ACC112 (cell line): Measurements from ENCODE around the gene CPNE4.

ENCODE experiments used
- H2AFZ ChIP-seq: fragments of 200-600 bp; sonication (generic); one replicate; pipeline ENCODE4 v1.6.0; 2017; ENCODE audit warnings: antibody characterized with exemption, low read length; ENCODE audit not compliant: unreplicated experiment
- H3K27ac ChIP-seq: fragments of 200-600 bp; sonication (generic); 2 replicates; pipeline ENCODE4 v1.5.1; 2014; ENCODE audit warnings: low read depth, mild to moderate bottlenecking, antibody characterized with exemption, low read length, moderate library complexity
- H3K27me3 ChIP-seq: fragments of 200-600 bp; sonication (generic); 2 replicates; pipeline ENCODE4 v1.6.1; 2014; ENCODE audit warnings: mild to moderate bottlenecking, antibody characterized with exemption, low read length, moderate library complexity, mixed read lengths; ENCODE audit not compliant: insufficient read depth
- H3K36me3 ChIP-seq: fragments of 200-600 bp; sonication (generic); 2 replicates; pipeline ENCODE4 v1.6.1; 2016; ENCODE audit warnings: mild to moderate bottlenecking, antibody characterized with exemption, low read length, moderate library complexity, mixed read lengths; ENCODE audit not compliant: insufficient read depth
- H3K4me1 ChIP-seq: fragments of 200-600 bp; sonication (generic); one replicate; pipeline ENCODE4 v1.6.1; 2016; ENCODE audit warnings: low read length, mixed read lengths; ENCODE audit not compliant: insufficient read depth, unreplicated experiment, control insufficient read depth
- H3K4me3 ChIP-seq: fragments of 200-600 bp; sonication (generic); 2 replicates; pipeline ENCODE4 v1.5.1; 2014; ENCODE audit warnings: mild to moderate bottlenecking, low read depth, low read length
- H3K79me2 ChIP-seq: fragments of 200-600 bp; sonication (generic); one replicate; pipeline ENCODE4 v1.6.0; 2016; ENCODE audit warnings: low read length; ENCODE audit not compliant: control insufficient read depth, unreplicated experiment, insufficient read depth

Gene CPNE4

GRCh38 chr3:131960324-131960723 is 74.5 kb downstream of the CPNE4 start:
- peak overlapping the region; percentile 84 for H2AFZ ChIP-seq
- H3K27me3 ChIP-seq, result no peaks in the 10 kb centered on the region
- no peaks in the 10 kb centered on the region for H3K79me2 ChIP-seq
- H3K27ac ChIP-seq, result peak overlapping the region; percentile 78
- H3K4me3 ChIP-seq, result peak overlapping the region; percentile 2; the same call in 1 of the 2 replicates
- H3K4me1 ChIP-seq, result peaks cover 16% of the 10 kb centered on the region
- H3K36me3 ChIP-seq, result no peaks in the 10 kb centered on the region

- Histone ChIP-seq H3K36me3 (no peaks in the 10 kb centered on the region), H3K27ac (no peak overlapping the region), H3K27me3 (no peaks in the 10 kb centered on the region), H3K79me2 (no peaks in the 10 kb centered on the region), H2AFZ (no peak overlapping the region), H3K4me3 (no peak overlapping the region), H3K4me1 (peaks cover 16% of the 10 kb centered on the region)
Measured at GRCh38 chr3:131957980-131958379, 76.8 kb downstream of the CPNE4 start.

- Histone ChIP-seq H3K79me2 (no peaks in the 10 kb centered on the region), H3K4me1 (peaks cover 16% of the 10 kb centered on the region), H3K27me3 (no peaks in the 10 kb centered on the region), H2AFZ (no peak overlapping the region), H3K27ac (no peak overlapping the region), H3K4me3 (no peak overlapping the region), H3K36me3 (no peaks in the 10 kb centered on the region)
Measured at GRCh38 chr3:131957511-131957910, 77.3 kb downstream of the CPNE4 start.

DNA sequence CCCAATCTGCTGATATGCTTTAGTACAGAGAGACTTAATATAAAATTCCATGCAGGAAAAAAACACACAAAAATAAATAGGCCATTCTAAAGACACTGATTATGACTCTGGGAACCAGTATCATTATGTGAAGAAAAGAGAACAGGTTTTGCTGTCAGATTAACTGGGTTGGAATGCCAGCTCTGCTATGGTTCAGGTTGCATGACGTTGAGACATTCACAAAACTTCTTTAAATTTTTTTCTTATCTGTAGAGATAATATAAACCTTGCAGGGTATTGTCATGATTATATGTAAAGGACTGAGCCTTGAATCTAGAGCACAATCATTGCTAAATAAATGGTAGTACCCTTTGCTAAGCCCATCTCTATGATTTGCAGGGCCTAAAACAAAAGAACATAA is 86.0 kb downstream of the CPNE4 start:
- Histone ChIP-seq H2AFZ (no peak overlapping the region), H3K79me2 (no peaks in the 10 kb centered on the region), H3K27ac (no peak overlapping the region), H3K4me1 (no peaks in the 10 kb centered on the region), H3K27me3 (no peaks in the 10 kb centered on the region), H3K36me3 (no peaks in the 10 kb centered on the region), H3K4me3 (no peak overlapping the region)

- no peaks in the 10 kb centered on the region for H3K4me1 ChIP-seq
- no peaks in the 10 kb centered on the region for H3K36me3 ChIP-seq
- no peak overlapping the region for H3K27ac ChIP-seq
- H2AFZ ChIP-seq, result no peak overlapping the region
- H3K27me3 ChIP-seq, result no peaks in the 10 kb centered on the region
- no peak overlapping the region for H3K4me3 ChIP-seq
- no peaks in the 10 kb centered on the region for H3K79me2 ChIP-seq
Measured at GRCh38 chr3:131944676-131945075, 90.1 kb downstream of the CPNE4 start.

- Histone ChIP-seq H3K4me1 (no peaks in the 10 kb centered on the region), H3K36me3 (no peaks in the 10 kb centered on the region), H2AFZ (no peak overlapping the region), H3K27ac (no peak overlapping the region), H3K4me3 (no peak overlapping the region), H3K79me2 (no peaks in the 10 kb centered on the region), H3K27me3 (no peaks in the 10 kb centered on the region; the same call in 1 of the 2 replicates)
Measured at GRCh38 chr3:131933665-131934064, 101.1 kb downstream of the CPNE4 start.

DNA sequence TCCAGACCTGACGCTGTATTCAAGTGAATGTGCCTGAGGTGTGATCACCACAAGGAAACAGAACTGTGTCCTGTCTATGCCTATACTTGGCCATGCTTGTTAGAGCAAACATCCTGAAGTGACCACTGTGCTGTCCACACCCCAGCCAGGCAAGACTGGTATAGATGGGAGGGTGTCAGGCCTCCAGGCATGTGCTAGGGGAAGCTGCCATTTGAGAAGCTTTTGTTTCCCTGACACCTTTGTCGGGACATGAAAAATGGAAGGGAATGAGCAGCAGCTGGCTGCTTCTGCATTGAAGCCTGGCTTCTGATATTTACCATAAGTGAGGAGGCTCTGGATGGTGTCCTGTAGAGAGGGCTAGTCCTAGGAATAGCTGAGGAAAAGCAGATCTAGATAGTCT is 106.2 kb downstream of the CPNE4 start:
- Histone ChIP-seq H3K27ac (no peak overlapping the region), H2AFZ (no peak overlapping the region), H3K79me2 (no peaks in the 10 kb centered on the region), H3K27me3 (no peaks in the 10 kb centered on the region; the same call in none of the 2 replicates), H3K4me3 (no peak overlapping the region), H3K36me3 (no peaks in the 10 kb centered on the region), H3K4me1 (no peaks in the 10 kb centered on the region)

GRCh38 chr3:131925571-131925970 is 109.2 kb downstream of the CPNE4 start:
- H3K4me3 ChIP-seq, result no peak overlapping the region

GRCh38 chr3:131922356-131922755 is 112.5 kb downstream of the CPNE4 start:
- H3K79me2 ChIP-seq, result no peaks in the 10 kb centered on the region
- no peak overlapping the region for H3K27ac ChIP-seq
- H3K36me3 ChIP-seq, result no peaks in the 10 kb centered on the region
- H3K4me3 ChIP-seq, result no peak overlapping the region
- H3K27me3 ChIP-seq, result no peaks in the 10 kb centered on the region; the same call in 1 of the 2 replicates
- no peak overlapping the region for H2AFZ ChIP-seq
- no peaks in the 10 kb centered on the region for H3K4me1 ChIP-seq

More at GRCh38 chr3:131925571-131925970, 109.2 kb downstream of the CPNE4 start:
- no peaks in the 10 kb centered on the region for H3K79me2 ChIP-seq
- H3K4me1 ChIP-seq, result no peaks in the 10 kb centered on the region
- H3K27me3 ChIP-seq, result no peaks in the 10 kb centered on the region; the same call in none of the 2 replicates
- H2AFZ ChIP-seq, result no peak overlapping the region
- no peaks in the 10 kb centered on the region for H3K36me3 ChIP-seq
- no peak overlapping the region for H3K27ac ChIP-seq

- Histone ChIP-seq H2AFZ (no peak overlapping the region), H3K27ac (no peak overlapping the region), H3K36me3 (no peaks in the 10 kb centered on the region), H3K27me3 (no peaks in the 10 kb centered on the region), H3K4me3 (no peak overlapping the region), H3K4me1 (no peaks in the 10 kb centered on the region), H3K79me2 (no peaks in the 10 kb centered on the region)
Measured at GRCh38 chr3:131917006-131917405, 117.8 kb downstream of the CPNE4 start.

- H3K4me1 ChIP-seq, result no peaks in the 10 kb centered on the region
- H3K27me3 ChIP-seq, result no peaks in the 10 kb centered on the region
- H3K79me2 ChIP-seq, result no peaks in the 10 kb centered on the region
- H3K4me3 ChIP-seq, result no peak overlapping the region
- no peak overlapping the region for H3K27ac ChIP-seq
- no peak overlapping the region for H2AFZ ChIP-seq
- no peaks in the 10 kb centered on the region for H3K36me3 ChIP-seq
Measured at GRCh38 chr3:131914090-131914691, 120.6 kb downstream of the CPNE4 start.
